Epithelial cell of esophagus (primary cell): ENCODE results near the gene IQGAP2.

ENCODE experiments used
- DNase-seq: peaks from one replicate; pipeline ENCODE4 v3.0.0; 2010; ENCODE audit warnings: low read depth
- H3K4me3 ChIP-seq: 2 replicates; pipeline ENCODE4 v1.5.1; 2011; ENCODE audit warnings: mild to moderate bottlenecking, low read length, control low read depth
- CTCF ChIP-seq: IDR thresholded peaks from 2 replicates; pipeline ENCODE4 v1.5.1; 2011; ENCODE audit warnings: low read depth, mild to moderate bottlenecking, low read length, control low read depth, inconsistent platforms; ENCODE audit not compliant: insufficient read depth; ENCODE audit errors: missing control alignments

Gene IQGAP2

DNA sequence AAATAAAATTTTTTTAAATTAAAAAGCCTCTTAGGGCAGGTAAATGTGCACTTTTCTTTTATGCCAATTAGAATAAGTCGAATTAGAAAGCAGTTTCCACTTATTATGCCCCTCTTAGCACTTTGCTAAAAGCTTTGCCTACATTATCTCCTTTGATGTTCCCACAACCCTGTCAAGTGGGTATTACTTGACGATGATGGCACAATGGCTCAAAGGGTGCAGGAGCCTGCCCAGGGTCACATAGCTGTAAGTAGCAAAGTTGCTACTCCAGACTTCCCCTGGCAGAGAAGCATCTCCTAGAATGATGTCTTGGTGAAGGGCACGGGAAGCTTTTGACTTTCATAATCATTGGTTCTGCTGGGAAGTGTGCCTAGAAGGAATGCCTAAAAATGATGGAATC is 18.4 kb upstream of the IQGAP2 start:
- H3K4me3 ChIP-seq = no peak overlapping the region
- no peak for DNase-seq
- TF ChIP-seq CTCF = no peak

DNA sequence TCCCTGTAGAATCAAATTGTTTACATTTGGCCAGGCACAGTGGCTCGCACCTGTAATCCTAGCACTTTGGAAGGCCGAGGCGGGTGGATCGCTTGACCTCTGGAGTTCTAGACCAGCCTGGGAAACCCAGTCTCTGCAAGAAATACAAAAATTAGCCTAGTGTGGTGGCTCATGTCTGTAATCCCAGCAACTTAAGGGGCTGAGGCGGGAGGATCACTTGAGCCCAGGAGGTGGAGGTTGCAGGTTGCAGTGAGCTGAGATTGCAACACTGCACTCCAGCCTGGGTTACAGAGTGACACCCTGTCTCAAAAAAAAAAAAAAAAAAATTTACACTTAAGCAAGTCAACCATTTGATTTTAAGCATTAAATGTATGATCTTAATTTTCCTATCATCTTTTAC is 17.5 kb upstream of the IQGAP2 start:
- no peak for TF ChIP-seq CTCF

GRCh38 chr5:76386360-76386759 is 16.7 kb upstream of the IQGAP2 start:
- DNase-seq = peak; percentile 20
- TF ChIP-seq CTCF = no peak
- no peak overlapping the region for H3K4me3 ChIP-seq

More for the DNA sequence above, 17.5 kb upstream of the IQGAP2 start:
- DNase-seq = no peak
- H3K4me3 ChIP-seq = no peak overlapping the region

DNA sequence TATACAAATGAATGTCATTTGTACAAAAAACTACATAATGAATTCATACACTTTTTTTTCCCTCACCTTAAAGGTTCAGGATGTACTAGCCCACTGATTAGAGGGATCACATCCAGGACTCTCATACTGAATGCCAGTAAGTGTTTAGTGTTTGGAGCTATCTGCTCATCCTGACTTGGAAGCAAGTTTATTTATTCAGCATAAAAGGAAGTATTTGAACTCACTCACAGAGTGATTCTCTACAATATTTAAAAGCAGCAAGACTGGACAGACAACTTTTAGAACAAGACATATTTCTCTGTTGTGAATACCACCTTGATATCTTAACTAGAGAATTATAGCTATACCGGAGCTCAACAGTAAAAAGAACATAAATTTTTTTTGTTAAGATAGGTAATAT is 14.8 kb upstream of the IQGAP2 start:
- peak; percentile 43 for DNase-seq
- no peak overlapping the region for H3K4me3 ChIP-seq
- no peak for TF ChIP-seq CTCF

- no peak for TF ChIP-seq CTCF
- no peak for DNase-seq
- no peak overlapping the region for H3K4me3 ChIP-seq
Measured at GRCh38 chr5:76388791-76389512, 14.1 kb upstream of the IQGAP2 start.

GRCh38 chr5:76389513-76390154 is 13.5 kb upstream of the IQGAP2 start:
- no peak overlapping the region for H3K4me3 ChIP-seq
- no peak for TF ChIP-seq CTCF
- DNase-seq = no peak

DNA sequence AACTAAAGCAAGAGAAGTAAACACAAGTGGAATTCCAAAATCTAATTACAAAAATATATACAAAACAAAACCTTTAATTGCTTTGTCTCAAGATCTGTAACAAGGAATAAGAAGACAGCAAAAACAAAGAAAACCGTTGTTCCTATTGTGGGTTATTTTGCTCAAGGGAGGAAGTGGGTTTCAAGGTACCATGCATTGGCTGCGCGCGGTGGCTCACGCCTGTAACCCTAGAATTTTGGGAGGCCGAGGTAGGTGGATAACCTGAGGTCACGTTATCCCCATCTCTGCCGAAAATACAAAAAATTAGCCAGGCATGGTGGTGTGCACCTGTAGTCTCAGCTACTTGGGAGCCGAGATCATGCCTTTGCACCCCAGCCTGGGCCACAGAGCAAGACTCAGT is 12.1 kb upstream of the IQGAP2 start:
- DNase-seq = no peak
- H3K4me3 ChIP-seq = no peak overlapping the region
- TF ChIP-seq CTCF = no peak
